Activated gamma-delta T cell treated with anti-CD3 and anti-CD28 coated beads, Interleukin-2, amount 50 U/mL, for 16 hours (primary cell): Measurements from ENCODE around the gene SPINT2.
"Not testable (repeated sequence)": the region's sequence is repeated elsewhere in the genome, so short reads cannot be mapped to it uniquely, and the experiment has no call there.

Experiments used
- DNase-seq: peaks from one replicate; pipeline ENCODE4 v3.0.0-alpha.2; 2020; ENCODE audit warnings: low read depth

Gene SPINT2

GRCh38 chr19:38264486-38265212 lies at the start of gene SPINT2:
Gene SPINT2, plus strand, starts transcription at chr19:38264573. Its CDS starts 320 bp downstream, at chr19:38264893.
- peak; percentile 7 for DNase-seq

- DNase-seq, result no peak
These were observed 47.4 kb upstream of the SPINT2 start for GRCh38 chr19:38216785-38217641.

- no peak for DNase-seq
These were observed 46.2 kb upstream of the SPINT2 start for GRCh38 chr19:38218204-38218603.

GRCh38 chr19:38219221-38219620 lies 45.2 kb upstream of the SPINT2 start:
- DNase-seq, result no peak

- no peak for DNase-seq
These were observed 43.0 kb upstream of the SPINT2 start for GRCh38 chr19:38221421-38221820.

- DNase-seq, result no peak
These were observed 42.2 kb upstream of the SPINT2 start for GRCh38 chr19:38221919-38222830.

- no peak for DNase-seq
These were observed 41.3 kb upstream of the SPINT2 start for GRCh38 chr19:38223119-38223523.

- no peak for DNase-seq
These were observed 40.8 kb upstream of the SPINT2 start for GRCh38 chr19:38223617-38224013.

GRCh38 chr19:38224014-38224862 lies 40.1 kb upstream of the SPINT2 start, which contains the start of gene DPF1:
Gene DPF1, minus strand, starts transcription at chr19:38224222. Its CDS starts 80 bp downstream, at chr19:38224142.
- DNase-seq, result no peak

- not testable (repeated sequence) for DNase-seq
These were observed 39.5 kb upstream of the SPINT2 start for GRCh38 chr19:38224863-38225218.

GRCh38 chr19:38227287-38228004 lies 36.9 kb upstream of the SPINT2 start:
- no peak for DNase-seq

GRCh38 chr19:38228005-38228377 lies 36.4 kb upstream of the SPINT2 start:
- no peak for DNase-seq

- no peak for DNase-seq
These were observed 35.6 kb upstream of the SPINT2 start for GRCh38 chr19:38228491-38229439.

GRCh38 chr19:38229585-38230073 lies 34.7 kb upstream of the SPINT2 start:
- DNase-seq, result no peak

- not testable (repeated sequence) for DNase-seq
These were observed 33.8 kb upstream of the SPINT2 start for GRCh38 chr19:38230506-38231133.

- DNase-seq, result no peak
These were observed 32.5 kb upstream of the SPINT2 start for GRCh38 chr19:38231918-38232317.

- DNase-seq, result peak; percentile 63
These were observed 30.6 kb upstream of the SPINT2 start for GRCh38 chr19:38233740-38234251.

GRCh38 chr19:38234615-38235014 lies 29.8 kb upstream of the SPINT2 start:
- DNase-seq, result no peak
